Amniotic epithelial cell (primary cell): ENCODE measurements around the gene TRAF7.

Source experiments
- DNase-seq: peaks from one replicate; pipeline ENCODE4 v3.0.0-alpha.2; 2010; ENCODE audit warnings: low read depth

The TRAF7 gene

DNA sequence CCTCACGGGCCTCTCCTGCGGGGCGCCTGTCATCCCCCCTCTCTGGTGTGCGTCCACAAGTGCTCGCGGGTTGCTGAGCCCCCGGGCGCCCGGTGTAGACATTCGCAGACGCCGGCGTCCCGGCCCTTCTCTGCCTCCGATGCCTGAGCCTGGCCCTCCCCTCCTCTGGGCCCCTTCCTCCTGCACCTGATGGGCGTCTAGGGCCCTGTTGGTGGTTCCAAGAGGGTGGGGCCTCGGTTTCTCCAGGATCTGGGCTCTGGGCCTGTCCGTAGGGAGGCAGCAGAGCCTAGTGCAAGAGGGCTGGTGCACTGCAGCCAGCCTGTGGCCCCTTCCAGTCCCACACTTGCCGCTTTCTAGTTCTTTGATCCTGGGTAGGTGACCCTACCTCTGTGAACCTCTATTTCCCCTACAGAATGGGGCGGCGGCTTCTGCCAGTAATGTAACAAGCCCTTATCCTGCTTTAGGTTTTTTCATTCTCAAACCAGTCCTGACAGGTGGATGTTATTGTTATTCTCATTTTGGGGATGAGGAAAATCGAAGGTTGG is 68.4 kb downstream of the TRAF7 start:
- peak; percentile 41 for DNase-seq

DNA sequence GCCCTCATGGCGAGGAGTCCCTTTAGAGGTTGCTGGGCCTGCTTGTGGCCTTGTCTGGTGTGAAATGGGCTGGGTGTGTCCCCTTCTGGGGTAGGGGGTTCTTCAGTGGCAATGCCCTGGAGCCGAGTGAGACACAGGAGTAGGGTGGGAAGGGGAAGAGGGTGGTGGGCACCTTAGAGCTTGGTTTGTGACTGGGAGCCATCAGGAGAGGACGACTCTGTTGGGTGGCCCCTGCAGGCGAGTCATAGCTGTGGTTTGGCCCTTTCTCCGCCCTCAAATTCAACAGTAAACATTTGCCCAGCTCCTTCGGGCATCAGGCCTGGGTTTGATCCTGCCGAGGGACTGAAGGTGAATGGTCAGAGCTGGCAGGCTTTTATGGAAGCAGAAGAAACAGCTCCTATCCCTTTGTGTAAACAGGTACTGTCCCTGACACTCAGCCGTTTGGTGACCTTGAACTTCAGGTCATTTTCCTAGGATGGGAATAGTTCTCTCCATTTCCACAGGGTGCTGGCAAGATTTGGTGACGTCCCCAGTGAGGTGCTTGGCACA is 70.7 kb downstream of the TRAF7 start:
- DNase-seq, result no peak

DNA sequence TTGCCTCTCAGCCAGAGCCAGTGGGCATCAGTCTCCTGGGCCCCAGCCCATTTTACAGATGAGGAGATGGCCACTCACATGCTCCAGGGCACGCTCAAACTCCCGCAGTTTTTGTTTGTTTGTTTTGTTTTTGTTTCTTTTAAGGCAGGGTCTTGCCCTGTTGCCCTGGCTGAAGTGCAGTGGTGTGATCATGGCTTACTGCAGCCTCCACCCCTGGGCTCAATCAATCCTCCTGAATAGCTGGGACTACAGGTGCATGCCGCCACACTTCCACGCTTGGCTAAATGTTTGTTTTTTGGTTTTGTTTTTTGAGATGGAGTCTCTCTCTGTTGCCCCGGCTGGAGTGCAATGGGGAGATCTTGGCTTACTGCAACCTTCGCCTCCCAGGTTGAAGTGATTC is 71.3 kb downstream of the TRAF7 start:
- DNase-seq, result no peak
